HEK293 (cell line): Measurements from ENCODE around the gene UFD1.

Experiments
- CTCF ChIA-PET: fragments of 350-600 bp; formaldehyde crosslinking; extraction: SDS; loops from one replicate; lab custom pipeline; 2021; ENCODE audit warnings: antibody characterized with exemption; lab: Yijun Ruan, JAX
- POLR2A ChIA-PET: fragments of 300-600 bp; formaldehyde crosslinking; extraction: SDS; loops from one replicate; lab custom pipeline; 2020; ENCODE audit warnings: antibody characterized with exemption, inconsistent platforms; lab: Yijun Ruan, JAX
- H3K27ac ChIP-seq: fragments of 200-500 bp; sonication (Bioruptor generic); 2 replicates; pipeline ENCODE4 v1.5.1; 2014; ENCODE audit warnings: low read depth, low read length, control low read depth, inconsistent platforms; ENCODE audit errors: extremely low read depth
- H3K36me3 ChIP-seq, 2 experiments: fragments of 200-500 bp in 1 of 2; sonication (Bioruptor generic) in 1 of 2; 1 replicate in 1 of 2; 2 replicates in 1 of 2; pipeline ENCODE4 v1.5.1; 2014 to 2017; ENCODE audit warnings: inconsistent platforms in 2 of 2, low read length in 2 of 2; ENCODE audit not compliant: control insufficient read depth in 2 of 2, insufficient read depth in 1 of 2
- H3K4me1 ChIP-seq: fragments of 200-500 bp; sonication (Bioruptor generic); 2 replicates; pipeline ENCODE4 v1.5.1; 2014; ENCODE audit warnings: mild to moderate bottlenecking, low read length, inconsistent platforms; ENCODE audit not compliant: control insufficient read depth, insufficient read depth
- H3K4me3 ChIP-seq: 2 replicates; pipeline ENCODE4 v1.5.1; 2011; ENCODE audit warnings: low read depth, mild to moderate bottlenecking, control low read depth, low read length, moderate library complexity
- H3K9me3 ChIP-seq: fragments of 200-500 bp; sonication (Bioruptor generic); 2 replicates; pipeline ENCODE4 v1.5.1; 2014; ENCODE audit warnings: low read depth, low read length, inconsistent platforms; ENCODE audit not compliant: control insufficient read depth, insufficient read depth
- ATF2 ChIP-seq: fragments of 450-650 bp; formaldehyde crosslinking; IDR thresholded peaks from 2 replicates; pipeline ENCODE4 v1.5.1; 2016; ENCODE audit warnings: missing biosample characterization, missing genetic modification characterization, low read depth
- FEZF1 ChIP-seq: fragments of 450-650 bp; formaldehyde crosslinking; IDR thresholded peaks from 2 replicates; pipeline ENCODE4 v1.5.1; 2016; ENCODE audit warnings: missing biosample characterization, missing genetic modification characterization
- GLIS1 ChIP-seq: fragments of 450-650 bp; formaldehyde crosslinking; IDR thresholded peaks from 2 replicates; pipeline ENCODE4 v1.5.1; 2016; ENCODE audit warnings: missing biosample characterization, missing genetic modification characterization
- KLF17 ChIP-seq: fragments of 450-650 bp; formaldehyde crosslinking; IDR thresholded peaks from 2 replicates; pipeline ENCODE4 v1.5.1; 2016; ENCODE audit warnings: missing biosample characterization, missing genetic modification characterization
- KLF9 ChIP-seq: fragments of 450-650 bp; formaldehyde crosslinking; IDR thresholded peaks from 2 replicates; pipeline ENCODE4 v1.5.1; 2016; ENCODE audit warnings: missing biosample characterization, missing genetic modification characterization, low read depth
- PRDM6 ChIP-seq: fragments of 450-650 bp; formaldehyde crosslinking; IDR thresholded peaks from 2 replicates; pipeline ENCODE4 v1.5.1; 2017; ENCODE audit warnings: missing biosample characterization, missing genetic modification characterization
- REPIN1 ChIP-seq: fragments of 450-650 bp; formaldehyde crosslinking; IDR thresholded peaks from 2 replicates; pipeline ENCODE4 v1.5.1; 2017; ENCODE audit warnings: missing biosample characterization, missing genetic modification characterization, low read depth
- SP3 ChIP-seq: fragments of 450-650 bp; formaldehyde crosslinking; IDR thresholded peaks from 2 replicates; pipeline ENCODE4 v1.5.1; 2016; ENCODE audit warnings: missing biosample characterization, missing genetic modification characterization
- WT1 ChIP-seq: fragments of 450-650 bp; formaldehyde crosslinking; IDR thresholded peaks from 2 replicates; pipeline ENCODE4 v1.5.1; 2016; ENCODE audit warnings: missing biosample characterization, missing genetic modification characterization
- ZBTB17 ChIP-seq: fragments of 450-650 bp; formaldehyde crosslinking; IDR thresholded peaks from 2 replicates; pipeline ENCODE4 v1.5.1; 2016; ENCODE audit warnings: missing biosample characterization, missing genetic modification characterization
- ZNF114 ChIP-seq: fragments of 450-650 bp; formaldehyde crosslinking; IDR thresholded peaks from 2 replicates; pipeline ENCODE4 v1.5.0; 2017; ENCODE audit warnings: missing biosample characterization, missing genetic modification characterization
- ZNF138 ChIP-seq: fragments of 450-650 bp; formaldehyde crosslinking; IDR thresholded peaks from 2 replicates; pipeline ENCODE4 v1.5.1; 2016; ENCODE audit warnings: missing biosample characterization, missing genetic modification characterization, borderline replicate concordance
- ZNF155 ChIP-seq: fragments of 450-650 bp; formaldehyde crosslinking; IDR thresholded peaks from 2 replicates; pipeline ENCODE4 v1.5.1; 2016; ENCODE audit warnings: missing biosample characterization, missing genetic modification characterization
- ZNF248 ChIP-seq: fragments of 450-650 bp; formaldehyde crosslinking; IDR thresholded peaks from 2 replicates; pipeline ENCODE4 v1.5.1; 2017; ENCODE audit warnings: missing biosample characterization, missing genetic modification characterization
- ZNF341 ChIP-seq: fragments of 450-650 bp; formaldehyde crosslinking; IDR thresholded peaks from 2 replicates; pipeline ENCODE4; 2016; ENCODE audit warnings: low read depth, missing biosample characterization, missing genetic modification characterization
- ZNF529 ChIP-seq: fragments of 450-650 bp; formaldehyde crosslinking; IDR thresholded peaks from 2 replicates; pipeline ENCODE4 v1.5.1; 2017; ENCODE audit warnings: missing genetic modification characterization, missing biosample characterization; ENCODE audit not compliant: insufficient replicate concordance
- ZNF549 ChIP-seq: fragments of 450-650 bp; IDR thresholded peaks from 2 replicates; pipeline ENCODE4 v1.5.1; 2018; ENCODE audit warnings: missing biosample characterization, missing genetic modification characterization, mild to moderate bottlenecking, inconsistent platforms, moderate library complexity
- ZNF701 ChIP-seq: fragments of 450-650 bp; formaldehyde crosslinking; IDR thresholded peaks from 2 replicates; pipeline ENCODE4 v1.5.1; 2016; ENCODE audit warnings: missing biosample characterization, missing genetic modification characterization
- ZNF837 ChIP-seq: fragments of 450-650 bp; formaldehyde crosslinking; IDR thresholded peaks from 2 replicates; pipeline ENCODE4 v1.5.1; 2016; ENCODE audit warnings: missing biosample characterization, missing genetic modification characterization

UFD1 gene

DNA sequence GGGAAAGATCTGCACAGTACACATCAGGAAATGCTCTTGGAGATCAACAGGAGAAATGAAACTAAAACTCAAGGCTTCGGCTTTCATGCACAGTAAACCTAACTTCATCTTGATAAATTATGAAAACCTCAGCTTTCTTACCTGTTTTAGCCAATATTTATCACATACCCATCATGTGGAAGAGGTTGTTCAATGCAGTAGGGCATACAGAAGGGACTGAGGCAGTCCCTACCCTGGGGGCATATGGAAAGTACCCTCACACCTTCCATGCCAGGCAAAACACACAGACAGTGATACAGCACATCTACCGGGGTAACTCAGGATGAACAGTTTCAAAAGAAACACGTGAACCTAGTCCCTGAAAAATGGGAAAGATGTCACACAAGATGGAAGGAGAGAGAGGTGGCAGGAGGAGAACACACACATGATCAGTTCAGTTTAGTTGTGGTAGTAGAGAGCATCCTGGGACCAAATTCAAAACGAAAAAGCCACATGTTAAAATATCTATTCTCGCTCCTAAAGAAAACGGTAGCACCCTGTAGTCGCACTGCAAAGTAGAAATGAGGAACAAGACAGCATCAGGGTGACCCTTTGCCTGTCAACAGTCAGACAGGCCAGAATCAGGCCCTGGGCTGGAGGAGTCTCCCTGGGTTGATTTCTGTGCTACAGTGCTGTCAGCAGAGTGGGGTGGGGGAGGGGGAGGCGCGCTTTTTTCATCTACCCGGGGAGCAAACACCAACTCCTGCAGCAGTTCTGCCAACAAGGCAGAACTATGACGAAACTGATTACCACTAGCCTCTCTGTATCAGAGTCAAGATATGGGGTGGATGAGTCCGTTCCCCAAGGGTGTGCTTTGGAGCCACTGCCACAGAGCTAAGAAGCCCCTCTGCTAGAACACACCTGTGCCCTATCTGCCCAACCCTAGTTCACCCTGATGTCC lies 48.8 kb downstream of the UFD1 start (continued):
- TF ChIP-seq ZNF138 (tag by site-specific recombination): no peak
- no peak for TF ChIP-seq ZNF248 (tag by site-specific recombination)
- TF ChIP-seq ATF2 (tag by site-specific recombination): peak; percentile 71
- TF ChIP-seq ZNF529 (tag by site-specific recombination): no peak
- no peak for TF ChIP-seq SP3
- TF ChIP-seq GLIS1: peak; percentile 62
- no peak for TF ChIP-seq FEZF1 (tag by site-specific recombination)
- TF ChIP-seq ZNF837 (tag by site-specific recombination): no peak
- TF ChIP-seq ZNF701 (tag by site-specific recombination): no peak
- peak; percentile 47; the same call in 1 of the 2 replicates for TF ChIP-seq KLF17 (tag by site-specific recombination)
- TF ChIP-seq ZNF549 (tag by site-specific recombination): no peak
- no peak for TF ChIP-seq PRDM6 (tag by site-specific recombination)
- TF ChIP-seq KLF9: no peak
- TF ChIP-seq ZNF114 (tag by site-specific recombination): no peak
- no peak for TF ChIP-seq REPIN1 (tag by site-specific recombination)

DNA sequence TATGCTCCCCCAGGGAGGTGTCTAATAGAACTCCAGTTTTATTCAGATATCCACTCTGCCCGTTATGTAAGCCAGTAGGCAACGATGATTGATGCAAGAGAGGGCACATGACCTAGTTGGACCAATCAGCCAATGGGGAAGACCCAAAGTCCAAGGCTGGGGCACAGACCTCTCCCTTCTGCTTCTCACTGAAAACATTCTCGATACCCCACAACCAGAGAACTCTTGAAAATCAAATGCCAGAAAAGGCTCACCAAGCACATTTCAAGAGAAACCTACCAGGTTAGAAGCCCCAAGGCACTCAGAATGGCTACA lies 54.9 kb downstream of the UFD1 start:
- peaks cover 0 to 34% of the 10 kb centered on the region in 2 experiments; a peak in 1 of 3 replicates for H3K36me3 ChIP-seq
- POLR2A ChIA-PET: no interaction called here
- TF ChIP-seq ZBTB17 (tag by site-specific recombination) (0 out of 2 replicates have a peak, but pooled peaks have one; percentile 11), WT1 (tag by site-specific recombination) (no peak)
- H3K4me1 ChIP-seq: no peaks in the 10 kb centered on the region
- H3K4me3 ChIP-seq: no peak overlapping the region
- CTCF ChIA-PET: no interaction called here
- no peaks in the 10 kb centered on the region for H3K9me3 ChIP-seq
- H3K27ac ChIP-seq: no peak overlapping the region

DNA sequence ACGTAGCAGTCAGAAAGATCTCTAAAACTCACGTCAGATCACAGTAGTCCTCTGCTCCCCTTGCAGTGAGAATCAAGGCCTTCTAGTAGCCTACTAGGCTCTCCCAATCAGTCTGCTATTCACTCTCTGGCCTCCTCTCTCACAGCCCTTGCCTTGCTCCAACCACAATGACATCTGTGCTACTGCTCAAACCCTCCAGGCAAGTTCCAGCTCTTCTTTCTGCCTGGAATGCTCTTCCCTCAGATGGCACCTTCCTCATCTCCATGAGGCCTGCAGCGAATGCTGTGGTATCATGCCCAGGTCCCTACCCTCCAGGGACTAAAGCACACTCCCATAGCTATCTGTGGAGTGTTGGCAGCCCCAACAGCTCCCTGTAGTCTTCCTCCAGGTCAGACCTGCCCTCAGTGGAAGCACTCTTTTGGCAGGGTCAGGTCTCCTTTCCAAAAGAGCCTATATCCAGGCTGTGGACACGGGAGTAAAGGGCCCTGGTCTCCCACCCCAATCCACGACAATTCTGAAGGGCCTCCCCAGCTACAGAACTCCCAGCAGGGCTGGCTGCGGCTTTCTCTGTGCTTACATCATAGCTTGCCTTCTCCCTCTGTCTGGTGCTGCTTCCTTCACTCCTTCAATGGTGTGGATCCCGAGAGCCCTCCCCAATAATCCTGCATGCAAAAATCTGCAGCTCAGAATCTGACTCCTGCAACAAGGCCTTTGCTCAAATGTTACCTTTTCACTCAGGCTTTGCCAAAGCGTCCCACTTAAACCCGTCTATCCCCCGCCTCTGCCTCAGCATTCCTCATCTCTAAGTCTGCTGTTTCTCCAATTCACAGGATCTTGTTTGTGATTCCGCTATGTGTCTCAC lies 56.3 kb downstream of the UFD1 start:
- TF ChIP-seq ZNF155 (tag by site-specific recombination) (no peak), ZBTB17 (tag by site-specific recombination) (peak; percentile 67), ZNF341 (tag by site-specific recombination) (peak; percentile 40; the same call in 1 of the 2 replicates)
- ChIA-PET POLR2A (interaction anchor here (0.6 kb wide), 1 partner anchor 254 kb away, joined by 3 read pairs; no protein-coding TSS in a partner anchor), CTCF (interaction anchor here (0.7 to 1.3 kb wide), 3 partner anchors 22 to 243 kb away, joined by 3 to 4 read pairs (median 4); no protein-coding TSS in a partner anchor)
- Histone ChIP-seq H3K4me1 (no peaks in the 10 kb centered on the region), H3K9me3 (no peaks in the 10 kb centered on the region), H3K4me3 (no peak overlapping the region), H3K36me3 (peaks cover 0 to 25% of the 10 kb centered on the region in 2 experiments; a peak in 1 of 3 replicates), H3K27ac (no peak overlapping the region)
